ENCODE data around the gene SCLT1.
"Not testable (repeated sequence)": the region's sequence is repeated elsewhere in the genome, so short reads cannot be mapped to it uniquely, and the experiment has no call there.

SCLT1 gene

DNA sequence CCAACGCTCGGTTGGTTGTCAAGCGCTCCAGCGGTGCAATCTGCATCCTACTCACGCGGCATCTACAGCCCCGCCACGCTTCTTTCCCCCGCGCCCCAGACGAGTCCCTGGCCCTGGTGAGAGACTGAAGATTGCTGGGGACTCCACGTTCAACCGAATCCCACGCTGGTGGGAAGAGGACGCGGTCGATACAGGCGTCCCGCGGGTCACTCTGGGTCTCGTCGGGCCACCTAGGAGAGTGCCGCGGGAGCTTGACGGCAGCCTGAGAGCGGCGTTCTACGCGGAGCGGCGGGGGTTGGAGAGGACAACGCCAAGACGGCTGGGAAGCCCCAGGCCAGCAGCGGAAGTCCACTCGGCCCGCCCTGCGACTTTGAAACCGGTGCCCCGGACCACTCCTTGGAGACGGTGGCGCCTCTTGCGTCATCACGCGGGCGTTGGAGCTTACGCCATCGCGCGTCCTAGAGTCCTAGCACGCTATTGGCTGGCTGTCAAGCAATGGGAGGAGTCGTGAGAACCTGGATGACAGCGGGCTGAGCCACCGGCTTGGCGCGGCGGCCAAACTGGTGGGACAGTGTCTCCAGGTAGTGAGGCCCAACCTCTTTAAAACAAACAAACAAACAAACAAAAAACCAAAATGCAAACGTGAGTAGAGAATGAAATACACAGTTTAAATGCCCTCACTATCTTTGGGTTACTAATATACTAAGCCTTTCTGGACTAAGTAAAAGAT is at the start of gene SCLT1:
Gene SCLT1 (minus strand): TSS at position 349 of the 730 bp plus-strand sequence. CDS start 436 bp downstream, outside the sequence.
- DNase-seq = peak; percentile 98

DNA sequence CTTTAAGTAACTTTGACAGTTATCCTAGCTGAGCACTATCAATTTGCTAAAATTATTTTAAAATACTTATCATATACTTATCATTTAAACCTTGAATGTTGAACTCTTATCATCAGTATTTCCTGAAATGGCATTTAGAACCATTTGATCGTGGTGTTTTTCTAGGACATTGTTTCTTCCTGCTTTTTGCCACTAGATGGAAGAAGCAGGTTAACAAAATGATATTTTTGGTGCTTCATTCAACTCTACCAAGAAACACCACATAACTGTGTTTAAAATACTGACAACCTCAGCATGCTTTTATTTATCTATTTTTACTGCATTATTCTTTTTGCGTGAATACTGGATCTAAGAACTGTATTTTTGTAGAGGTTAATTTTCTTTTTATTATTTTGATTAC is 47.2 kb upstream of the SCLT1 start:
- DNase-seq = peak; percentile 28

- peak; percentile 89 for DNase-seq
Observed at GRCh38 chr4:129138810-129139496, 45.6 kb upstream of the SCLT1 start.

GRCh38 chr4:129136433-129136832 is 43.1 kb upstream of the SCLT1 start:
- DNase-seq = no peak

DNA sequence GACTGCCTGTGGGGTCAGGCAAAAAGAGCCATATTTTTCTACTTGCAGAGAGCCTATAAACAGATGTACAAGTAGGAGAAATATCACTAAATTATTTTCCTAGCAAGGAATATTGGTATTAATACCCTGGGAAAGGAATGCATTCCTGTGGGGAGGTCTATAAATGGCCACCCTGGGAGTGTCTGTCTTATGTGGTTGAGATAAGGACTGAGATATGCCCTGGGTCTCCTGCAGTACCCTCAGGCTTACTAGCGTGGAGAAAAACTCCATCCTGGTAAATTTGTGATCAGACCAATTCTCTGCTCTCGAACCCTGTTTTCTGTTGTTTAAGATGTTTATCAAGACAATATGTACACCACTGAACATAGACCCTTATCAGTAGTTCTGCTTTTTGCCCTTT is 38.0 kb upstream of the SCLT1 start:
- no peak for DNase-seq

DNA sequence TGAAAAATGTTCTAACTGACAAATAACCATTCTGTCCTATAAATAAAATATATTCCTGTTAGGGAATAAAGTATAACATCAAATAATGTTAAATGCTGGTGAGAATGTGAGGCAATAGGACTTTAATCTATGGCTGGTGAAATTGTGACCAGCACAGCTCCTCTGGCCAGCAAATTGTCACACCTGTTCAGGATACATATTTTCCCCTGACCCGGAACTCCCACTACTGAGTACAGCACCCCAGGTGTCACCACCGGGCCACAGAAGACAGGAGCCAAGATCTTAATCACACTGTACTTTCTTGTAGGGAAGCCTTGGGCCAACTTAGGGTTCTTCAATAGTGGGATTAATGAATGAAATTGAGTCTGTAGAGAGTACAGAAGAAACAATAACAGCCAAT is 35.8 kb upstream of the SCLT1 start:
- no peak for DNase-seq

DNA sequence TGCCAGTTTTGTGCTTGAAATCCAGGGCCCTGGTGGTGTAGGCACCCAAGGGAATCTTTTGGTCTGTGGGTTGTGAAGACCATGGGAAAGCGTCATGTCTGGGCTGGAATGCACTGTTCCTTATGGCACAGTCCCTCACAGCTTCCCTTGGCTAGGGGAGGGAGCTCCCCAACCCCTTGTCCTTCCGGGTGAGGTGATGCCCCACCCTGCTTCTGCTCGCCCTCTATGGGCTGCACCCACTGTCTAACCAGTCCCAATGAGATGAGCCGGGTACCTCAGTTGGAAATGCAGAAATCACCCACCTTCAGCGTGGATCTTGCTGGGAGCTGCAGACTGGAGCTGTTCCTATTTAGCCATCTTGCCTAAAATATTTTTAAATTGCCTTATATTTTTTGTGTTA is 33.3 kb upstream of the SCLT1 start:
- not testable (repeated sequence) for DNase-seq

DNA sequence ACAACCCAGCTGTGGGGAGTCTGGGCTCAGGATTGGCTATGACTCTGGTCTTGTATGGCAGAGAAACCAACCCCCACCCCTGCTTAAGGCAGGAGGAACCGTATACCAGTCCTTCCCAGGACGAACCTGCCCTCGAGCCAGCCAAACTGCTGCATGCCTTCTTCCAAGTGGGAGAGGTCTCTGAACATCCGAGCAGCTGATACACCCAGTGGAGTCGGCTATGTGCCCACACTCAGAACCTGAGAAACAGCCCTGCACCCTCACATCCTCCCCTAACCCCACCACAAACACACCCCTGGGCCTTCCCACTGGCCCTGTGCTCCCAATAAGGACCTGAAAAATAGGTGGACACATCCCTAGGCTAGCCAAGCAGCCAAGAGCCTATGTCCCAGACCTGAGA is 24.4 kb upstream of the SCLT1 start:
- no peak for DNase-seq

GRCh38 chr4:129113919-129114318 is 20.6 kb upstream of the SCLT1 start:
- peak; percentile 4 for DNase-seq

DNA sequence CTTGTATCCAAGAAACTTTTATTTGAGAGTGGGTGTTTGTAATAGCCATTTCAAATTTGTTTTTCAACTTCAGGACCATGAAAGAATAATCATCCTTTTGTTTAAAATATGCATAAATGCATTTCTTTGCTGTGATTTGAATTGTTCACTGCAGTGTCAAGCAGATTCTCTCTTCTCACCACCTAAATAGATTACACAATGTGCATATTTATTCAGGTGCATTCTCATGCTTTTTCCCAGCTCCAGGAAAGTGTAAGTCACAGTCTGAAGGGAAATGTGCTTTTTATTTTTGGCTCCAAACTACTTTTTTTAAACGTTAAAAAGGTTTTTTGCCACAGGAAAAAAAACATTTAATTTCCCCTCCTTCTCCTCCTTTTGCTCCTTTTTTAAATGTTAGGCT is 20.1 kb upstream of the SCLT1 start:
- no peak for DNase-seq

- no peak for DNase-seq
Observed at GRCh38 chr4:129111919-129112318, 18.6 kb upstream of the SCLT1 start.

DNA sequence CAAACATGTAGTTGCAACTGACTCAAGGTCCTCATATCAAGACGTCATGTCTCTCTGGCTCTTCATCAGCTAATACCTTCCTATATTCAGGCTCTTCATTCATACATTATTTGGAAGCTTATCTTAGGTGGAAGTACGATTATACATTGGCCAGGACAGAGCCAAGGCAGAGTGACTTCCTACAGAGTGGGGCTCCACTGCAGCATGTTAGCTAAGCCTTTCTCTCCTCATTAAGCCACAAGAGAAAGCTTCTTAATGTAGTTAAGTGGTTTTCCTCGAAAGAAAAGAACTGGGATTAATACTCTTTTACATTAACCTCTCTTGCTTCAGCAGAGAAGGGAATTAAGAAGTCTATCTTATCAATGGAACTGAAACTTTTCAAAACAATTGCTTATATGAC is 17.6 kb upstream of the SCLT1 start:
- no peak for DNase-seq

DNA sequence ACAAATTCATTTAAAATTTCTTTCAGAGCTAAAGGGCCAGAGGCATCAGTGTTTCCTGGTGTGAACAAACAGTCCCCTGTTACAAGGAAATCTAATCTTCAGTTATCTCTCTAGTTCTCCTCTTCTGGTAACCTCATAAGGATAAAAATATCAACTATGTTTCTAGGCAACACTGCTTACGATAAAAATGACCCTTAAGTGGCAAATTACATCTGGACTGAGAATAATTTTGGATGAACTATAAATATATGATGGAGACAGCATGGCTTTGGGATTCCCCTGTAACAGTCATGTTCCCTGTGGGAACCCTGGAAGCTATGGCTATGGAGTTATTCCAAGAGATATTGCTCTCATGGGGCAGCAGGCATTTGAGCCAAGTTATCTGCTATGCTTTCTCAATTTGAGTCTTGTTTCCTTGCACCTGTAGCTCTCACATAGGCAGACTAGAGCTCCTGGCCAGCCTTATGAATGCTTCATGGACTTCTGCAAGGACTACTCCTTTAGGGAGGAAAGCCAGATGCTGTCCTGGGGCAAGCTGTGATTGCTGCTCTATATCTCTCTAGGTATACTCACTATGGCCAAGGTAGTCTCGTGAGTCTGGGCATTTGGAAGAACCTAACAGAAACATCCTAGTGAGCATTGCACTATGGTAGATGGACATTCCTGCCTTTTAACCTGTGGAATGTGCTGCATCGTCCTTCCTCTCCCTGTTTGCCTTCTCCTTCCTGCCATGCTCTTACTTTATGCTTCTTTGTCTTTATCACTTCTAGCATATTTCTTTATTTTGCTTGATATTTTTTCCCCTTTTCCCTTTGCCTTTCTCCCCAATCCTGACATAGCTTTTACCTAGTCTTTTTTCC is 16.9 kb upstream of the SCLT1 start:
- DNase-seq = no peak

GRCh38 chr4:129098531-129099001 is 5.2 kb upstream of the SCLT1 start:
- no peak for DNase-seq

GRCh38 chr4:129095811-129096454 is 2.6 kb upstream of the SCLT1 start, which contains the start of gene C4orf33:
C4orf33 (plus strand) TSS chr4:129096152; CDS start chr4:129102611, 6,459 bp downstream.
- peak; percentile 80 for DNase-seq

DNA sequence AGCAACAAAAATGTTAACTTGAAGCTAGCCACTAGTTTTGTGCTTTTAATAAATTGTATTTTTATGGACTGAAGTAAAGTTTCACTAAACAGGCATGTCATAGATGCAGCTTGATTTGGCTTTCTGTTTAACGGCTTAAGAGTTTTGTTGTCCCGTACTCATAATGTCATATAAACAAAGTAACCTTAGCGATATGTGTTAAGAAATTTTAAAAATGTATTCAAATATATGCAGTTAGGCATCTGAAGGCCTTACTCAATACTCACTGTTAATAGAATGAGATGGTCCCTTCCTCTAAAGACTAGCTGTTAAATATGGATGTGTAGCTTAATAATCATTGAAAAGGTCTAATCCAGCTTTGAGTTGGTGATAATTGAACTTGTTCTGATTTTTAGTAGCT is 1.0 kb upstream of the SCLT1 start:
- DNase-seq = peak; percentile 11

DNA sequence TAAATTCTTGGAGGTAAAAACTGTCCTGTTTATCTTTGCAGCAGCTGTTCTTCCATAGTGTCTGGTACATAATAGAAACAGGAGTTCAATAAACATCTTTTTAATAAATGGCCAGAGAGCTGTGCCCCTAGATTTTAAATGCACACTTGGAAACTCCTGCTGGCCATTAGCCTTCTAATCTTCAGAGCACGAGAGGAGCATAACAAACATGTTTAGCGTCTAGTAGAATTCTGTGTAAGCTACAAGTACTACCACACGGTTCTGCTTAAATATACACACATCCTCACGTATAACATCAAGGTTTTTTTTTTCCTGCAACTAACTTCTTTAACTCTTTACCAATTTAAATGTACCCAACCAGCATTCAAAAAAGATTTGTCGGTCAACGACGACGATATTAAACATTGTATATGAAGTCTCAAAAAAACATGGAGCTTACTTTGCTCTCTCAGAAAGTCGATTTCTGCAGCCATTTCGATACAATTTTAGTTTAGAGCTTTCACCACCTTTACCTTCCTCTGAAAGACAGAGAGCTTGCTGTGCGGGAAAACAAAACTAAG is 628 bp downstream of the SCLT1 start:
- DNase-seq = peak; percentile 42

DNA sequence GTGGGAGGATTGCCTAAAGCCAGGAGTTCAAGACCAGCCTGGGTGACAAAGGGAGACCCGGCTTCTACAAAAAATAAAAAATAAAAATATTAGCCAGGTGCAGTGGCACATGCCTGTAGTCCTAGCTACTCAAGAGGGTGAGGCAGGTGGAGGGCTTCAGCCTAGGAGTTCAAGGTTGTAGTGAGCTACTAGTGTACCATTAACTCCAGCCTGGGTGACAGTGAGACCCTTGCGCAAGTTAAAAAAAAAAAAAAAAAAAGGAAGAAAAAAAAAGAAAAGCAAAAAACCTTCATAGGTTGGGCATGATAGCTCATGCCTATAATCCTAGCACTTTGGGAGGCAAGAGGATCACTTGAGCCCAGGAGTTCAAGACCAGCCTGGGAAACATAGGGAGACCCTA is 5.8 kb downstream of the SCLT1 start:
- DNase-seq = no peak

DNA sequence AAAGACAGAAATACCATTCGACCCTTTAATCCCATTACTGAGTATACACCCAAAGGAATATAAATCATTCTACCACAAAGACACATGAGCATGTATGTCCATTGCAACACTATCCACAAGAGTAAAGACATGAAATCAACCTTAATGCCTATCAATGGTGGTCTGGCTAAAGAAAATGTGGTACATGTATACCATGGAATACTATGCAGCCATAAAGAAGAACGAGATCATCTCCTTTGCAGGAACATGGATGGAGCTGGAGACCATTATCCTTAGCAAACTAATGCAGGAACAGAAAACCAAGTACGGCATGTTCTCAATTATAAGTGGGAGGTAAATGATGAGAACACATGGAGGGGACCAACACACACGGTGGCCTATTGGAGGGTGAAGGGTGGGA is 7.9 kb downstream of the SCLT1 start:
- no peak for DNase-seq

- no peak for DNase-seq
Observed at GRCh38 chr4:129082302-129082701, 11.0 kb downstream of the SCLT1 start.

GRCh38 chr4:129080129-129080528 is 13.2 kb downstream of the SCLT1 start:
- no peak for DNase-seq

DNA sequence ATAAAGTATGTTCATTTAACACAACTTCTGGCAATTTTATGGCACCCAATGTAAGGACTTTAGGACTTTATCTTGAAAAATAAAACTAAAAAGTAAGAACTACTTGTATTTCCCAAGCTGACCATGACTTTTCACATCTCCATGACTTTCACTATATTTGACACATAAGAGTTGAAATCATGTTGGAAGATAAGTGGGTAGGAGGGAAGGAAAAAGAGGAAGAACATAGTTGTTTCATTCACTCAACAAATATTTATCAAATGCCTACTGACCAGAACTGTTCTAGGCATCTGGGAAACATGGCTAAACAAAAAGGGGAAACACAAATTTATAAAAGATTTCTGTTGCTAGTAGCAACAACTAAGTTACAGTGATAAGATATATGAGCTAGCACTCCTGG is 16.0 kb downstream of the SCLT1 start:
- no peak for DNase-seq

- DNase-seq = not testable (repeated sequence)
Observed at GRCh38 chr4:129069537-129069936, 23.8 kb downstream of the SCLT1 start.

All from NCI-H69 (cell line).